Stomach (tissue), 8 donors: ENCODE measurements around the gene NPIPB13. TPM values are rescaled to one million over a fixed set of nuclear protein-coding genes. Genes with fewer than 3 reads are reported as not detected.

Experiments used
- polyA plus RNA-seq, 3 donors: library from polyadenylated mRNA; stranded (reverse); fragments of 200-250 nt; gene quantifications; one replicate each; pipeline ENCODE4 v1.2.3, GENCODE V29; 2013
- small RNA-seq, 4 donors: library from RNA; depleted of rRNA; stranded (forward); fragments of <200 nt; gene quantifications; one replicate each; pipeline ENCODE3, GENCODE V24; 2016
- total RNA-seq, 5 donors: library from RNA; depleted of rRNA; stranded (reverse); fragments of >200 nt; gene quantifications; one replicate each; pipeline versions ENCODE4 v1.1.0 to v1.2.3, GENCODE V29; 2014 to 2016
- donor health status: healthy with polysubstance abuse.
- donor health status: Bipolar disorder and iron deficiency.
- donor health status: healthy.

NPIPB13 gene
- total and polyA plus RNA-seq, 8 donors, result 1.6 to 6.4 (median 2.6) TPM; not detected in 1

Small RNA genes within 50 kb of the gene (small RNA-seq; reads per million reads assigned to genes)
- gene AC106782.4, result 0 reads per million in 4 donors

Other genes starting within 250 kb of the NPIPB13 start
- gene DOC2A, start 237.5 kb downstream of the NPIPB13 start, total RNA-seq, result 10 to 100 TPM in 1 of 5 donors, under 1 TPM in 1, not detected in 3; 0.72 to 20.9 TPM
- 1 to 10 TPM in 1 of 3 donors, under 1 TPM in 1, not detected in 1; 0.75 to 2.8 TPM for gene DOC2A, start 237.5 kb downstream of the NPIPB13 start, polyA plus RNA-seq
- not detected for gene C16orf92, start 225.3 kb downstream of the NPIPB13 start, total RNA-seq
- not detected for gene C16orf92, start 225.3 kb downstream of the NPIPB13 start, polyA plus RNA-seq
- gene TLCD3B, start 217.2 kb downstream of the NPIPB13 start, total RNA-seq, result under 1 TPM in 1 of 5 donors, not detected in 4; 0.92 TPM
- under 1 TPM in 1 of 3 donors, not detected in 2; 0.18 TPM for gene TLCD3B, start 217.2 kb downstream of the NPIPB13 start, polyA plus RNA-seq
- 1,000 to 10,000 TPM in 1 of 5 donors, 100 to 1,000 TPM in 4; 180 to 2,515 (median 698) TPM for gene ALDOA, start 182.7 kb downstream of the NPIPB13 start, total RNA-seq
- gene ALDOA, start 182.7 kb downstream of the NPIPB13 start, polyA plus RNA-seq, result 1,000 to 10,000 TPM in 1 of 3 donors, 100 to 1,000 TPM in 2; 740 to 1,310 (median 887) TPM
- gene PPP4C, start 172.5 kb downstream of the NPIPB13 start, total RNA-seq, result 10 to 100 TPM; 21.4 to 86.1 (median 63.6) TPM
- 100 to 1,000 TPM in 1 of 3 donors, 10 to 100 TPM in 2; 76.1 to 118 (median 93.3) TPM for gene PPP4C, start 172.5 kb downstream of the NPIPB13 start, polyA plus RNA-seq
- gene TBX6, start 156.6 kb downstream of the NPIPB13 start, total RNA-seq, result 10 to 100 TPM in 1 of 5 donors, 1 to 10 TPM in 1, not detected in 3; 3.8 to 25.0 TPM
- gene TBX6, start 156.6 kb downstream of the NPIPB13 start, polyA plus RNA-seq, result 1 to 10 TPM; 1.1 to 2.5 (median 2.1) TPM
- gene YPEL3, start 152.3 kb downstream of the NPIPB13 start, total RNA-seq, result 100 to 1,000 TPM in 1 of 5 donors, 10 to 100 TPM in 4; 13.9 to 116 (median 37.9) TPM
- 100 to 1,000 TPM; 103 to 162 (median 111) TPM for gene YPEL3, start 152.3 kb downstream of the NPIPB13 start, polyA plus RNA-seq
- gene GDPD3, start 134.9 kb downstream of the NPIPB13 start, total RNA-seq, result 100 to 1,000 TPM in 1 of 5 donors, 1 to 10 TPM in 4; 1.8 to 178 (median 7.2) TPM
- gene GDPD3, start 134.9 kb downstream of the NPIPB13 start, polyA plus RNA-seq, result 10 to 100 TPM in 1 of 3 donors, 1 to 10 TPM in 2; 4.4 to 15.9 (median 4.6) TPM
- gene MAPK3, start 125.3 kb downstream of the NPIPB13 start, total RNA-seq, result 100 to 1,000 TPM in 3 of 5 donors, 10 to 100 TPM in 2; 21.5 to 290 (median 111) TPM
- 100 to 1,000 TPM in 1 of 3 donors, 10 to 100 TPM in 2; 39.9 to 203 (median 68.2) TPM for gene MAPK3, start 125.3 kb downstream of the NPIPB13 start, polyA plus RNA-seq
- gene CORO1A, start 64.9 kb downstream of the NPIPB13 start, total RNA-seq, result 10 to 100 TPM; 13.0 to 30.3 (median 18.7) TPM
- 10 to 100 TPM; 34.2 to 42.5 (median 37.3) TPM for gene CORO1A, start 64.9 kb downstream of the NPIPB13 start, polyA plus RNA-seq
- gene BOLA2B, start 54.8 kb downstream of the NPIPB13 start, total RNA-seq, result 100 to 1,000 TPM in 2 of 5 donors, 10 to 100 TPM in 2, not detected in 1; 21.3 to 415 (median 168) TPM
- gene BOLA2B, start 54.8 kb downstream of the NPIPB13 start, polyA plus RNA-seq, result 100 to 1,000 TPM; 281 to 322 (median 321) TPM
- 10 to 100 TPM in 3 of 5 donors, 1 to 10 TPM in 2; 2.3 to 86.9 (median 19.0) TPM for gene SLX1A, start 54.6 kb downstream of the NPIPB13 start, total RNA-seq
- gene SLX1A, start 54.6 kb downstream of the NPIPB13 start, polyA plus RNA-seq, result 10 to 100 TPM; 80.8 to 86.0 (median 84.2) TPM
- 100 to 1,000 TPM in 1 of 5 donors, 10 to 100 TPM in 3, 1 to 10 TPM in 1; 4.2 to 118 (median 63.6) TPM for gene SULT1A3, start 49.2 kb downstream of the NPIPB13 start, total RNA-seq
- 10 to 100 TPM; 23.8 to 53.2 (median 42.2) TPM for gene SULT1A3, start 49.2 kb downstream of the NPIPB13 start, polyA plus RNA-seq
- gene CD2BP2, start 106.8 kb upstream of the NPIPB13 start, total RNA-seq, result 10 to 100 TPM in 4 of 5 donors, 1 to 10 TPM in 1; 8.8 to 30.8 (median 18.3) TPM
- gene CD2BP2, start 106.8 kb upstream of the NPIPB13 start, polyA plus RNA-seq, result 10 to 100 TPM; 37.1 to 45.2 (median 41.4) TPM
- gene TBC1D10B, start 122.0 kb upstream of the NPIPB13 start, total RNA-seq, result 10 to 100 TPM; 25.1 to 89.2 (median 33.2) TPM
- gene TBC1D10B, start 122.0 kb upstream of the NPIPB13 start, polyA plus RNA-seq, result 10 to 100 TPM; 20.5 to 25.0 (median 22.0) TPM
- gene MYL11, start 126.3 kb upstream of the NPIPB13 start, total RNA-seq, result not detected
- 1 to 10 TPM in 2 of 3 donors, not detected in 1; 1.6 to 4.7 TPM for gene MYL11, start 126.3 kb upstream of the NPIPB13 start, polyA plus RNA-seq
- gene SEPTIN1, start 134.1 kb upstream of the NPIPB13 start, total RNA-seq, result 1 to 10 TPM in 3 of 5 donors, under 1 TPM in 1, not detected in 1; 0.72 to 6.2 (median 3.9) TPM
- 10 to 100 TPM in 1 of 3 donors, 1 to 10 TPM in 2; 5.2 to 10.5 (median 7.0) TPM for gene SEPTIN1, start 134.1 kb upstream of the NPIPB13 start, polyA plus RNA-seq
- gene ZNF48, start 146.9 kb upstream of the NPIPB13 start, total RNA-seq, result 10 to 100 TPM in 1 of 5 donors, 1 to 10 TPM in 4; 4.0 to 33.6 (median 5.4) TPM
- 1 to 10 TPM; 3.9 to 5.5 (median 4.6) TPM for gene ZNF48, start 146.9 kb upstream of the NPIPB13 start, polyA plus RNA-seq
- 10 to 100 TPM in 2 of 5 donors, 1 to 10 TPM in 3; 1.2 to 28.7 (median 6.7) TPM for gene ZNF771, start 159.1 kb upstream of the NPIPB13 start, total RNA-seq
- gene ZNF771, start 159.1 kb upstream of the NPIPB13 start, polyA plus RNA-seq, result 10 to 100 TPM in 1 of 3 donors, 1 to 10 TPM in 2; 3.4 to 11.0 (median 6.5) TPM
- 10 to 100 TPM in 4 of 5 donors, not detected in 1; 15.5 to 47.8 (median 27.1) TPM for gene DCTPP1, start 181.6 kb upstream of the NPIPB13 start, total RNA-seq
- 10 to 100 TPM; 28.0 to 50.2 (median 50.1) TPM for gene DCTPP1, start 181.6 kb upstream of the NPIPB13 start, polyA plus RNA-seq
- 100 to 1,000 TPM in 1 of 5 donors, 10 to 100 TPM in 4; 30.7 to 167 (median 41.4) TPM for gene SEPHS2, start 197.4 kb upstream of the NPIPB13 start, total RNA-seq
- gene SEPHS2, start 197.4 kb upstream of the NPIPB13 start, polyA plus RNA-seq, result 10 to 100 TPM; 36.8 to 66.1 (median 61.1) TPM
- gene ITGAL, start 224.3 kb upstream of the NPIPB13 start, total RNA-seq, result 100 to 1,000 TPM in 1 of 5 donors, 10 to 100 TPM in 2, 1 to 10 TPM in 2; 5.8 to 256 (median 11.3) TPM
- 1 to 10 TPM; 1.2 to 4.3 (median 1.2) TPM for gene ITGAL, start 224.3 kb upstream of the NPIPB13 start, polyA plus RNA-seq